T-helper 1 cell treated with Interleukin-12 subunit alpha and Interleukin-12 subunit beta and Interleukin-4 antibody, amounts not matched to agents 30 ng/mL and 1 ng/mL, for 36 hours (primary cell): ENCODE results near the gene MARCKS. TPM values are rescaled to one million over a fixed set of nuclear protein-coding genes. Genes with fewer than 3 reads are reported as not detected.

Source experiments
- intact Hi-C: fragments of 100-400 bp; cut with micrococcal nuclease; formaldehyde crosslinking; loops from one replicate; pipeline ENCODE4 v1.15.1; 2024
- total RNA-seq: library from RNA; stranded (reverse); gene quantifications from 2 replicates; pipeline ENCODE4 v1.2.3, GENCODE V29; 2022

MARCKS gene
- 0.12 and 0.22 TPM in 2 replicates for total RNA-seq

- intact Hi-C loops, result loop anchor here (2.0 to 10.0 kb wide), 3 partner anchors 482 to 1770 kb away; partner anchors contain the start of genes FAM229B and TUBE1
These were observed at the start of gene MARCKS for GRCh38 chr6:113856625-113857555. Gene MARCKS (plus strand): TSS chr6:113857345. CDS start chr6:113857746, 401 bp downstream.

DNA sequence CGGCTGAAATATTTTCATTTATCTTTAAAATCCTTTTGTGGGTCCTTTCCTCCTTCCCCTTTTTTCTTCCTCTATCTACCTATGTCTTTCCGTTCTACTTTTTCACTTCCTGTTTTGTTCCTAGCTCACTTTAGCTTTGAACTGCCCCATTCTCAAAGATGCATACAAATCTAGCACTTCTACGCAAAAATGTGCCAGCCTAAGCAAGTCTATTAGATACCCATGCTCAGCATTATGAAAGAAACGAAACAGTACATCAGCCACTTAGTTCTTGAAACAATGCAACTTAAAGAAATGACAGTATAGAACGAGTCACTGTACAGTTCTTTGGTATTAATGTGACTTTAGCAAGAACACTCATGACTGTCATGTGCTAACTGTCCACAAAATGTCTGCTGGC is 47.3 kb upstream of the MARCKS start:
- intact Hi-C loops, result no loop called here

DNA sequence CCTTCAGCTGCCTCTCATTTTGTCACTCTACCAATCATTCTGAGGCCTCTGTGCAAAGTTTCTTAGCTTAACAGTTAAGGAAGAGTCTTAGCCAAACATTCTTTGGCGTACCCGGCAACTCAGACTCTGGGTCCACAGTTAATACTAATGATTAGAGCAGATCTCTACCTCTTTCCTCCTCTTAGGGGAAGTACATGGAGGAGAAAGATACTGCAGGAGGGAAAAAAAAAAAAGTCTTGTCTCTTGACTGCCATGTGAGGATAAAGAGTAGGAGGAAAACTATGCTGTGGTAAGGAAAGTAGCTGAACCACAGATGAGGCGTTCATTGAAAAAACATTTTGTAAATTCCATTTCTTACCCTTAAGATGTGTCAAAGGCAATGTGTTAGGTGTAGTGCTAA is 44.0 kb upstream of the MARCKS start:
- intact Hi-C loops, result no loop called here

DNA sequence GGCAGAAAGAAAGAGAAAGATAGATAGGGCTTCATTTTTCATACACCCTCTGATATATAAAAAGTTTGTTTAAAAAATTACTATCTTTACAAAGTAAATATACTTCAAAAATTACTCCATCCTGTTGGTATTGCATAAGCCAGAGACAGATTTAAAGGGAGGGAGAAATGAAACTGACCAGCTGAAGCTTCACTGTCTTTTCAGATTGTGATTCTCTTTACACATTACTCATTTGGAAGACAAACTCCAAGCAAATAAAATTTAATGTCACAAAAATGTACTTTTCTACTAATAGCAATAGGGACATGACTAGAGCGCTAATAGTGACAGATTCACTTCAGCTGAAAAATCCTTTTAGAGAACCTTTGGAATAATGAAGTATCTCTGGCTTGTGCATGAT is 38.6 kb upstream of the MARCKS start:
- intact Hi-C loops, result no loop called here

DNA sequence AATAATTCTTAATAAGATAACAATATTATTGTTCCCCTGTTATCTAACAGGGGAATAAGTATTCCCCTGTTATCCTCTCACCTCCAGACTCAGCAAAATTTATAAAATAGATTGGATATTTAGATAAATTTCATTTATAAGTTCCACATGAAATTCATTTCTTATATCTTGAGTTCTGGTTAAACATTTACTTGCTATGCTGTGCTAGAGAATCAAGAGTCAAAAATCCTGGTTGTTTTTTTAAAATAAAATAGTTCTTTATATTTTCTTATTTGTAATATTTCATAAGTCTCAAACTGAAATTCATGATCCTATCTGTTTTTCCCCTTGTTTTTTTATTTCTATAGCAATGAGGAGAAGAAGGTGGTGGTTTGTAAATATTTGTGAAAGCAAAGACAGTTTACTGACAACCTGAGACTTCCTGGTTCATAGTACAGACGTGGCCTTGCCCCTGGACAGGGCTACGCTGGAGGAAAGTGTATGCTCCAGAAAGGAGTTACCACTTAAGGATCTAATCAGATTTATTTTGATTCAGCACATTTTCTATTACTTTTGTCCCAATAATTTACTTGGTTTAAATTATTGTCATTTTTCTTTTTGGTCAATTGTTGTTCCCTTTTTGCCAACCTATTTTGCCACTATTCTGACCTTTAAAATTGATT is 37.8 kb upstream of the MARCKS start:
- intact Hi-C loops, result no loop called here

DNA sequence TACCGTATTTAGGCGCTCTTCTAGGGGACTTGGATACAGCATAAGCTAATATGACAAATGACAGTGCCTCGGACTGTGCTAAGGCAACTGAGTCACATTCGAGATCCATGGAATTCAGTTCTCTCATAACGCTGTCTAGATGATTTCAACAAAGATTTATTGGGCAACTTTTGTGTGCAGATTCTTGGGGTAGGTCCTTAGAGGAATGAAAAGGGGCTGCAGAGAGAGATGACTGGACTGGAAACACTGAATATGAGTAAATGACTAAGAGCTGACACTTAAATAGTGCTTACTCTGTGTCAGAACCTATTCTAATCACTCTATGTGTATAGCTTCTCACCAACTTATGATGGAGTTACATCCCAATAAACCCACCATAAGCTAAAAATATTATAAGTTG is 36.4 kb upstream of the MARCKS start:
- intact Hi-C loops, result no loop called here

GRCh38 chr6:113821445-113821844 is 35.7 kb upstream of the MARCKS start:
- intact Hi-C loops, result no loop called here

- intact Hi-C loops, result no loop called here
These were observed 33.2 kb upstream of the MARCKS start for GRCh38 chr6:113823916-113824315.

GRCh38 chr6:113824411-113824810 is 32.7 kb upstream of the MARCKS start:
- intact Hi-C loops, result no loop called here

GRCh38 chr6:113824866-113825265 is 32.3 kb upstream of the MARCKS start:
- intact Hi-C loops, result no loop called here

DNA sequence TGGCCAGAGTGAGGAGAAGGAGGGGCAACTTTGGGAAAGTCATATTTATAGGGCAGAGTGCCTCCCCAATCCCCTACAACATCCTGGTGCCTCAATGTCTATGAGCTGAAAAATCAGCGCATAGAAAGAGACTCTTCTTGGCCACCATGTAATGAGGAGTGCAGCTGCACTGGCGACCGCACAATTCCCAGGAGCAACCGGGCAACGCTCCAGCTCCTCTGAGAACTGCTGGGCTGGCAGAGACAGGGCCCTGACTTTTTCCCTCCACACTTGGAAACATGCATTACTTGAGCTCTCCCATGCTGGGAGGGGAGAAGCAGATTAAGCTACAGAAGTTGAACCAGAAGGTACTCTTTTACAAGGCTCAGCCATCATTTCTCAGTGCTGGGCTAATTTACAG is 31.4 kb upstream of the MARCKS start:
- intact Hi-C loops, result no loop called here

DNA sequence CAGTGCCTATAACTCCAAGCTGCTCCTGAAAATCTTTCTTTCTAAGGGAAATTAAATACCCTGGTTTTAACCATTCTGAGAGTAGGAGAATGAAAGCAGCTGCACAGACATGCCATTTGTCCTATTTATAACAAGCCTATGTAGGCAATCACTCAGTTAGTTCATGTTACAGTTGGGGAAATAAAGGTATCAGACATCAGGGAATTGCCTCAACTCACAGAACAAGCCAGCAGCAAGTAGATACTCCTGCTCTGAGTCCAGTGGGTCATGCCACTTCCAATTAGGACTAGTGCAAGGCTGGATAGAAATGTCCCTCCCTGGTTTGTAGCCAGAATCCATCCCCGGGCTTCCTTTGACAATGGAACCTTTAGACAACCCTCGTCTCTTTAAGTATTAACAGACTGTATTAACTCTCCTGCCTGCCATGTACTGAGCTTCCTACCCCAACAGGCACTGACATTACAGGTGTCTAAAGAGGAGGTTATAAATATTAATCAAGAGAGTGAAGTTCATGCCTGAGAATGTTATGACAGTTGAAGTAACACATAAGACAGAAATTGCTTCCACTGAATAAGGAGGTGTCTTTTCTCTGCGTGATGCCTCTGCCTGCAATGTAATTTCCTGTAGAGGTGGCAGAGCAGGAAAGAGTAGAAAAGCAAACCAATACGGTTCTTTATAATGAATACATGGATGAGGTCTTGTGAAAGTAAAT is 28.0 kb upstream of the MARCKS start:
- intact Hi-C loops, result no loop called here

GRCh38 chr6:113829696-113830045 is 27.5 kb upstream of the MARCKS start:
- intact Hi-C loops, result no loop called here

DNA sequence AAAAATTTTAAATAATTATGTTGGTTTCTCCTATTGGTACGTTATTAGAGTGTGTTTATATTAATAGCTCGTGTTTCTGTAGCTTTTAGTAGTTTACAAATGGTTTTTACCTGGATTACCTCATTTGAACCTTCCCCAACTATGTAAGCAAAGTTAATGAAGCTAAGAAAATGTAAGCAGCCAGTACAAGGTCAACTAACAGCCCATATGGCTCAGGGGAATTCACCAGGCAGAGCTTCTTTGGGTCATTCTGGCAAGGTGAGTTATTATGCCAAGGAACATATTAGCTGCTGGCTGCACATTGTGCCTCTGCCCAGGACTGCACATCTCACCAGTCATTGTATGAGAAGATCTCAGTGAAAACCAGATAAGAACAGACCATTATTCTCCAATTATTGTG is 27.0 kb upstream of the MARCKS start:
- intact Hi-C loops, result no loop called here

GRCh38 chr6:113833537-113833936 is 23.6 kb upstream of the MARCKS start:
- intact Hi-C loops, result no loop called here

GRCh38 chr6:113837170-113837569 is 20.0 kb upstream of the MARCKS start:
- intact Hi-C loops, result no loop called here

GRCh38 chr6:113842165-113842564 is 15.0 kb upstream of the MARCKS start:
- intact Hi-C loops, result no loop called here

DNA sequence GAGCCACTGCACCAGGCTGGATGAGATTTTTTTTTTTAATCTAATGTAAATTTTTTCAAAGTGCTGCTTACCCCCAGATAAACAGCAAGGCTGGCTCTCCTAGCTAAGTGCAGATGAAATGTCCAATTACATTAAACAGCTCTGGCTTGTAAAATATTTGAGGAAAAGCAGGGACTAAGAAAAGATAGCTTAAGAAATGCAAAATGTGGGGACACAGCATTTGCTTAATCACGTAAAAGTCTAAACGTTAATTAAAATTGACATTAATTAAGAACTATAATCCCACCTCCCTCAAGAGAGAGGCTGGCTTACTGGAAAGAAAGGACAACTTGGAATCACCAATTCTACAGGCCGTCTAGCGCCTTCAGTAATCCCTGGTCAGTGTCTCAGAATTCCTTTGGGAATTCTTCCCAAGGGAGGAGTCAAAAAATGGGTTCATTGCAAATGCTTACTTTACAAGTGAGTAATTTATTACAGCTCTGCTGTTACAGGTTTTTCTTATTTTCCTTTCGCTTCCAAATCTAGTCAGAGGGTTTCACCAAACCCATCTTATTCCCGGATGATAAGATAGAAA is 13.6 kb upstream of the MARCKS start:
- intact Hi-C loops, result no loop called here

- intact Hi-C loops, result no loop called here
These were observed 10.6 kb upstream of the MARCKS start for GRCh38 chr6:113846577-113846976.

DNA sequence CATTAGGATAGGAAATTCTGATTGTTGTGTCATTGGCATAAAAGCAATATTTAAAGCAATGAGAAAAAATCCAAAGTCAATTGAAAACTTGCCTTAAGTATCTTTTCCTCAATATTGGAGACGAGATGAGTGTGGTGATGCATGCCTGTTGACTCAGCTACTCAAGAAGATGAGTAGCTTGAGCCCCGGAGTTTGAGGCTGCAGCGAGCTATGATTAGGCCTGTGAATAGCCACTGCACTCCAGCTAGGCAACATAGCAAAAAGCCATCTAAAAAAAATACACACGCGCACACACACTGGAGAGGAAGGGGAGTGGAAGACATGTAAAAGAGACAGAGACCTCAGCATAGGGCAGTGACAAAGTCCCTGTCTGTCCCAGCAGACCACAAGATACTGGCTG is 9.7 kb upstream of the MARCKS start:
- intact Hi-C loops, result no loop called here

GRCh38 chr6:113848280-113848679 is 8.9 kb upstream of the MARCKS start:
- intact Hi-C loops, result no loop called here

- intact Hi-C loops, result no loop called here
These were observed 8.3 kb upstream of the MARCKS start for GRCh38 chr6:113848811-113849210.
